HFF-Myc (cell line): ENCODE measurements around the gene TBC1D22A.

Experiments used
- DNase-seq: peaks from one replicate; pipeline ENCODE4 v3.0.0-alpha.2; 2011; ENCODE audit warnings: low read depth; ENCODE audit errors: extremely low read depth
- H3K4me3 ChIP-seq: replicated peaks from 2 replicates; pipeline ENCODE4 v1.5.1; 2011; ENCODE audit warnings: low read depth, mild to moderate bottlenecking, control low read depth, low read length
- CTCF ChIP-seq: IDR thresholded peaks from 2 replicates; pipeline ENCODE4 v1.5.1; 2012; ENCODE audit warnings: mild to moderate bottlenecking, low read depth, low read length, control low read depth; ENCODE audit errors: missing control alignments

TBC1D22A gene

GRCh38 chr22:46742576-46743221, 19.8 kb upstream of the TBC1D22A start:
- no peak for TF ChIP-seq CTCF
- no peak overlapping the region for H3K4me3 ChIP-seq
- DNase-seq: no peak

GRCh38 chr22:46744581-46744980, 17.9 kb upstream of the TBC1D22A start:
- no peak for TF ChIP-seq CTCF
- no peak for DNase-seq
- H3K4me3 ChIP-seq: no peak overlapping the region

GRCh38 chr22:46746192-46746591, 16.3 kb upstream of the TBC1D22A start:
- DNase-seq: no peak
- no peak for TF ChIP-seq CTCF
- no peak overlapping the region for H3K4me3 ChIP-seq

- DNase-seq: no peak
- no peak overlapping the region for H3K4me3 ChIP-seq
- TF ChIP-seq CTCF: no peak
These were observed 15.8 kb upstream of the TBC1D22A start for GRCh38 chr22:46746620-46747019.

GRCh38 chr22:46747646-46748045, 14.8 kb upstream of the TBC1D22A start:
- no peak for TF ChIP-seq CTCF
- DNase-seq: no peak
- no peak overlapping the region for H3K4me3 ChIP-seq

GRCh38 chr22:46748206-46748907, 14.1 kb upstream of the TBC1D22A start:
- no peak for DNase-seq
- TF ChIP-seq CTCF: no peak
- no peak overlapping the region for H3K4me3 ChIP-seq
